NB4 (cell line): Measurements from ENCODE around the gene HS3ST3A1.

Source experiments
- DNase-seq: peaks from one replicate; pipeline ENCODE4 v3.0.0; 2010; ENCODE audit warnings: low read depth
- H3K4me3 ChIP-seq: one replicate; pipeline ENCODE4 v1.5.1; 2011; ENCODE audit warnings: mild to moderate bottlenecking, low read depth, low read length, moderate library complexity
- CTCF ChIP-seq: IDR thresholded peaks from one replicate; pipeline ENCODE4 v1.5.1; 2012; ENCODE audit warnings: low read depth, low read length
- MAX ChIP-seq: IDR thresholded peaks from 2 replicates; pipeline ENCODE4 v1.6.1; 2011; ENCODE audit warnings: low read depth, low read length
- MYC ChIP-seq: IDR thresholded peaks from 2 replicates; pipeline ENCODE4 v1.6.1; 2011; ENCODE audit warnings: low read depth, low read length
- POLR2A ChIP-seq: IDR thresholded peaks from 2 replicates; pipeline ENCODE4 v1.6.1; 2011; ENCODE audit warnings: mild to moderate bottlenecking; ENCODE audit not compliant: insufficient read length; ENCODE audit errors: extremely low read depth

Gene HS3ST3A1

GRCh38 chr17:13492737-13493122 is 109.0 kb downstream of the HS3ST3A1 start:
- DNase-seq = no peak
- no peak for TF ChIP-seq POLR2A
- no peak for TF ChIP-seq MYC
- TF ChIP-seq MAX = no peak
- no peak for TF ChIP-seq CTCF
- H3K4me3 ChIP-seq = no peak overlapping the region

GRCh38 chr17:13491916-13492736 is 109.6 kb downstream of the HS3ST3A1 start:
- H3K4me3 ChIP-seq = no peak overlapping the region
- TF ChIP-seq POLR2A (no peak), MYC (no peak), MAX (no peak), CTCF (no peak)
- no peak for DNase-seq

- DNase-seq = no peak
- TF ChIP-seq MYC (no peak), CTCF (no peak), MAX (no peak), POLR2A (no peak)
- no peak overlapping the region for H3K4me3 ChIP-seq
Measured at GRCh38 chr17:13491491-13491890, 110.2 kb downstream of the HS3ST3A1 start.

- no peak for TF ChIP-seq POLR2A
- H3K4me3 ChIP-seq = no peak overlapping the region
- DNase-seq = no peak
Measured at GRCh38 chr17:13490906-13491482, 110.7 kb downstream of the HS3ST3A1 start.

- TF ChIP-seq POLR2A (no peak), MAX (no peak)
- no peak overlapping the region for H3K4me3 ChIP-seq
- DNase-seq = no peak
Measured at GRCh38 chr17:13490427-13490826, 111.3 kb downstream of the HS3ST3A1 start.

GRCh38 chr17:13485327-13485726 is 116.4 kb downstream of the HS3ST3A1 start:
- TF ChIP-seq POLR2A (no peak), MYC (no peak), MAX (no peak), CTCF (no peak)
- no peak overlapping the region for H3K4me3 ChIP-seq
- peak; percentile 8 for DNase-seq
